MCF 10A (cell line): ENCODE results near the gene DHX58. TPM values are rescaled to one million over a fixed set of nuclear protein-coding genes. Genes with fewer than 3 reads are reported as not detected.
"Not testable (repeated sequence)": the region's sequence is repeated elsewhere in the genome, so short reads cannot be mapped to it uniquely, and the experiment has no call there.

ENCODE experiments used
- BruUV-seq: library from RNA; stranded (reverse); fragments of 400-500 nt; replicated peaks from 2 replicates; lab custom pipeline; 2021; lab: Mats Ljungman, UMichigan
- CTCF ChIA-PET: fragments of 300-600 bp; sonication (Branson Sonifier 250); formaldehyde crosslinking; extraction: SDS; loops from one replicate; lab custom pipeline; 2021; ENCODE audit warnings: antibody characterized with exemption, inconsistent platforms; lab: Yijun Ruan, JAX
- POLR2A ChIA-PET: fragments of 300-600, 350-650 bp; sonication (Branson Sonifier 250); formaldehyde crosslinking; extraction: SDS; loops from one replicate; lab custom pipeline; 2020; ENCODE audit warnings: antibody characterized with exemption, inconsistent platforms; lab: Yijun Ruan, JAX
- DNase-seq: peaks from one replicate; pipeline ENCODE4 v3.0.0-alpha.2; 2018; ENCODE audit not compliant: unreplicated experiment
- H3K27ac Mint-ChIP-seq: one replicate; pipeline ENCODE4 v1.8.0; 2022; ENCODE audit warnings: mild to moderate bottlenecking, low read depth, mixed read lengths; ENCODE audit not compliant: unreplicated experiment
- H3K27me3 Mint-ChIP-seq: one replicate; pipeline ENCODE4 v1.8.0; 2022; ENCODE audit warnings: mixed read lengths; ENCODE audit not compliant: insufficient read depth, unreplicated experiment
- H3K36me3 Mint-ChIP-seq: one replicate; pipeline ENCODE4 v1.8.0; 2022; ENCODE audit warnings: mild to moderate bottlenecking, moderate library complexity, mixed read lengths; ENCODE audit not compliant: insufficient read depth, unreplicated experiment
- H3K4me1 Mint-ChIP-seq: one replicate; pipeline ENCODE4 v1.8.0; 2022; ENCODE audit warnings: mixed read lengths; ENCODE audit not compliant: insufficient read depth, unreplicated experiment
- H3K4me3 Mint-ChIP-seq: one replicate; pipeline ENCODE4 v1.8.0; 2022; ENCODE audit warnings: mild to moderate bottlenecking, moderate library complexity, mixed read lengths; ENCODE audit not compliant: unreplicated experiment
- H3K9me3 Mint-ChIP-seq: one replicate; pipeline ENCODE4 v1.8.0; 2022; ENCODE audit warnings: mixed read lengths; ENCODE audit not compliant: unreplicated experiment
- intact Hi-C: fragments of 100-400 bp; cut with micrococcal nuclease; formaldehyde crosslinking; loops from 2 replicates; pipeline ENCODE4 v1.14.1; 2022
- total RNA-seq: library from RNA; stranded (reverse); gene quantifications from 2 replicates; pipeline ENCODE4 v1.2.3, GENCODE V29; 2022
- TF ChIP-seq, protein P1 (sequence below): fragments of 200-600 bp; IDR thresholded peaks from one replicate; pipeline ENCODE4 v1.8.0; 2022; ENCODE audit warnings: antibody characterized with exemption, mild to moderate bottlenecking; ENCODE audit not compliant: unreplicated experiment

DHX58 gene
- total RNA-seq, 1 experiment from 2014 or later: 2.8 TPM

- peaks cover 7% of the 10 kb centered on the region for H3K36me3 Mint-ChIP-seq
- DNase-seq: no peak
- H3K27ac Mint-ChIP-seq: peak overlapping the region; percentile 67
- no TSS peak for BruUV-seq
- ChIA-PET CTCF (interaction anchor here (0.7 to 0.8 kb wide), 2 partner anchors 44 to 354 kb away, joined by 3 to 4 read pairs; no protein-coding TSS in a partner anchor), POLR2A (interaction anchor here (0.7 to 1.1 kb wide), 4 partner anchors 40 to 189 kb away, joined by 3 to 4 read pairs (median 4); partner anchors contain the start of gene CNP)
- H3K4me3 Mint-ChIP-seq: peak overlapping the region; percentile 84
- H3K27me3 Mint-ChIP-seq: no peaks in the 10 kb centered on the region
- TF ChIP-seq, protein P1, sequence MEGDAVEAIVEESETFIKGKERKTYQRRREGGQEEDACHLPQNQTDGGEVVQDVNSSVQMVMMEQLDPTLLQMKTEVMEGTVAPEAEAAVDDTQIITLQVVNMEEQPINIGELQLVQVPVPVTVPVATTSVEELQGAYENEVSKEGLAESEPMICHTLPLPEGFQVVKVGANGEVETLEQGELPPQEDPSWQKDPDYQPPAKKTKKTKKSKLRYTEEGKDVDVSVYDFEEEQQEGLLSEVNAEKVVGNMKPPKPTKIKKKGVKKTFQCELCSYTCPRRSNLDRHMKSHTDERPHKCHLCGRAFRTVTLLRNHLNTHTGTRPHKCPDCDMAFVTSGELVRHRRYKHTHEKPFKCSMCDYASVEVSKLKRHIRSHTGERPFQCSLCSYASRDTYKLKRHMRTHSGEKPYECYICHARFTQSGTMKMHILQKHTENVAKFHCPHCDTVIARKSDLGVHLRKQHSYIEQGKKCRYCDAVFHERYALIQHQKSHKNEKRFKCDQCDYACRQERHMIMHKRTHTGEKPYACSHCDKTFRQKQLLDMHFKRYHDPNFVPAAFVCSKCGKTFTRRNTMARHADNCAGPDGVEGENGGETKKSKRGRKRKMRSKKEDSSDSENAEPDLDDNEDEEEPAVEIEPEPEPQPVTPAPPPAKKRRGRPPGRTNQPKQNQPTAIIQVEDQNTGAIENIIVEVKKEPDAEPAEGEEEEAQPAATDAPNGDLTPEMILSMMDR: no peak
- H3K9me3 Mint-ChIP-seq: no peaks in the 10 kb centered on the region
- intact Hi-C loops: no loop called here
- peaks cover 16% of the 10 kb centered on the region for H3K4me1 Mint-ChIP-seq
Observed at GRCh38 chr17:42155614-42156045, 43.1 kb upstream of the DHX58 start.

- Mint-ChIP-seq H3K27me3 (no peaks in the 10 kb centered on the region), H3K4me1 (peaks cover 16% of the 10 kb centered on the region), H3K36me3 (peaks cover 7% of the 10 kb centered on the region), H3K4me3 (peak overlapping the region; percentile 84), H3K9me3 (no peaks in the 10 kb centered on the region), H3K27ac (peak overlapping the region; percentile 90)
- BruUV-seq: TSS peak; percentile 38
- intact Hi-C loops: no loop called here
- ChIA-PET POLR2A (interaction anchor here (0.6 to 2.2 kb wide), 17 partner anchors 16 to 1234 kb away, joined by 3 to 13 read pairs (median 4); partner anchors contain the start of genes ACLY, CNP, DNAJC7 and GHDC), CTCF (interaction anchor here (0.7 to 1.4 kb wide), 3 partner anchors 128 to 417 kb away, joined by 3 read pairs; no protein-coding TSS in a partner anchor)
- TF ChIP-seq, protein P1: no peak
- no peak for DNase-seq
Observed at GRCh38 chr17:42153919-42154742, 41.6 kb upstream of the DHX58 start.

- no TSS peak for BruUV-seq
- CTCF ChIA-PET: no interaction called here
- Mint-ChIP-seq H3K27me3 (no peaks in the 10 kb centered on the region), H3K27ac (no peak overlapping the region), H3K4me1 (peaks cover 12% of the 10 kb centered on the region), H3K4me3 (no peak overlapping the region), H3K9me3 (no peaks in the 10 kb centered on the region), H3K36me3 (peaks cover 42% of the 10 kb centered on the region)
- POLR2A ChIA-PET: no interaction called here
- intact Hi-C loops: no loop called here
- TF ChIP-seq, protein P1: no peak
- DNase-seq: no peak
Observed at GRCh38 chr17:42146911-42147607, 34.5 kb upstream of the DHX58 start.

GRCh38 chr17:42143138-42143537 lies 30.6 kb upstream of the DHX58 start:
- H3K4me1 Mint-ChIP-seq, intact Hi-C loops, DNase-seq, H3K9me3 Mint-ChIP-seq, H3K27ac Mint-ChIP-seq, BruUV-seq, H3K27me3 Mint-ChIP-seq, H3K4me3 Mint-ChIP-seq: not testable (repeated sequence)
- POLR2A ChIA-PET: interaction anchor here (0.5 kb wide), 1 partner anchor 131 kb away, joined by 3 read pairs; no protein-coding TSS in a partner anchor
- CTCF ChIA-PET: interaction anchor here (0.9 kb wide), 1 partner anchor 13 kb away, joined by 3 read pairs; no protein-coding TSS in a partner anchor
- peaks cover 53% of the 10 kb centered on the region for H3K36me3 Mint-ChIP-seq
